WTC11 (cell line): Measurements from ENCODE around the gene C10orf95. TPM values are rescaled to one million over a fixed set of nuclear protein-coding genes. Genes with fewer than 3 reads are reported as not detected.

Experiments used
- ATAC-seq: fragments of 200-7000 bp; cut with Tn5 transposase; 2 replicates; pipeline ENCODE4 v1.10.0; 2021; ENCODE audit warnings: mild to moderate bottlenecking, moderate library complexity
- CTCF ChIA-PET: fragments of 300-600 bp; sonication (Branson Sonifier 250); formaldehyde crosslinking; loops from one replicate; lab custom pipeline; 2021; ENCODE audit warnings: antibody characterized with exemption; lab: Charles Lee
- POLR2A ChIA-PET: fragments of 350-600 bp; sonication (Branson Sonifier 250); formaldehyde crosslinking; loops from one replicate; lab custom pipeline; 2021; ENCODE audit warnings: antibody characterized with exemption; lab: Charles Lee
- DNase-seq: peaks from one replicate; pipeline ENCODE4 v3.0.0; 2021; ENCODE audit warnings: low spot score
- H3K27ac Mint-ChIP-seq: 2 replicates; pipeline ENCODE4 v1.8.0; 2021; ENCODE audit warnings: mixed read lengths
- H3K27me3 Mint-ChIP-seq: 2 replicates; pipeline ENCODE4 v1.8.0; 2021; ENCODE audit warnings: low read depth, mild to moderate bottlenecking, moderate library complexity, mixed read lengths
- H3K36me3 Mint-ChIP-seq: 2 replicates; pipeline ENCODE4 v1.8.0; 2021; ENCODE audit warnings: mixed read lengths
- H3K4me1 Mint-ChIP-seq: 2 replicates; pipeline ENCODE4 v1.8.0; 2022; ENCODE audit warnings: mixed read lengths
- H3K4me3 Mint-ChIP-seq: 2 replicates; pipeline ENCODE4 v1.8.0; 2021; ENCODE audit warnings: mild to moderate bottlenecking, moderate library complexity, mixed read lengths
- H3K9me3 Mint-ChIP-seq: 2 replicates; pipeline ENCODE4 v1.8.0; 2021; ENCODE audit warnings: mixed read lengths
- AFF4 ChIP-seq: sonication (generic); formaldehyde crosslinking; IDR thresholded peaks from 2 replicates; pipeline ENCODE4 v1.8.1; 2023; ENCODE audit warnings: mild to moderate bottlenecking, missing genetic modification reagents, borderline replicate concordance
- ARID4B ChIP-seq: sonication (generic); formaldehyde crosslinking; IDR thresholded peaks from 2 replicates; pipeline ENCODE4 v1.8.0; 2023; ENCODE audit warnings: missing genetic modification reagents, mild to moderate bottlenecking, borderline replicate concordance
- ESRRA ChIP-seq: sonication (generic); formaldehyde crosslinking; IDR thresholded peaks from 2 replicates; pipeline ENCODE4 v1.8.1; 2022; ENCODE audit warnings: mild to moderate bottlenecking, missing genetic modification reagents, borderline replicate concordance
- ETV6 ChIP-seq: sonication (generic); formaldehyde crosslinking; IDR thresholded peaks from 2 replicates; pipeline ENCODE4 v1.8.1; 2022; ENCODE audit warnings: mild to moderate bottlenecking, missing genetic modification reagents
- MLX ChIP-seq: sonication (generic); formaldehyde crosslinking; IDR thresholded peaks from 2 replicates; pipeline ENCODE4 v1.8.1; 2023; ENCODE audit warnings: mild to moderate bottlenecking, missing genetic modification reagents, moderate library complexity
- NFATC4 ChIP-seq: fragments of 250-450 bp; sonication (Bioruptor Pico); IDR thresholded peaks from 2 replicates; pipeline ENCODE4 v1.9.0; 2021; ENCODE audit warnings: mild to moderate bottlenecking
- NR2C2 ChIP-seq: sonication (generic); formaldehyde crosslinking; IDR thresholded peaks from 2 replicates; pipeline ENCODE4 v1.8.0; 2022; ENCODE audit warnings: mild to moderate bottlenecking, missing genetic modification reagents
- NR3C1 ChIP-seq: sonication (generic); formaldehyde crosslinking; conservative IDR thresholded peaks from 2 replicates; pipeline ENCODE4 v1.8.1; 2023; ENCODE audit warnings: low read depth, mild to moderate bottlenecking, missing genetic modification reagents
- RELA ChIP-seq: sonication (generic); formaldehyde crosslinking; IDR thresholded peaks from 2 replicates; pipeline ENCODE4 v1.8.1; 2022; ENCODE audit warnings: missing genetic modification reagents, mild to moderate bottlenecking, borderline replicate concordance
- RORB ChIP-seq: fragments of 250-450 bp; sonication (Bioruptor Pico); IDR thresholded peaks from 2 replicates; pipeline ENCODE4 v1.9.0; 2021; ENCODE audit warnings: mild to moderate bottlenecking
- SOX15 ChIP-seq: fragments of 250-450 bp; sonication (Bioruptor Pico); IDR thresholded peaks from 2 replicates; pipeline ENCODE4 v1.9.0; 2021; ENCODE audit warnings: mild to moderate bottlenecking
- SP1 ChIP-seq: sonication (generic); formaldehyde crosslinking; conservative IDR thresholded peaks from 2 replicates; pipeline ENCODE4 v1.8.1; 2022; ENCODE audit warnings: missing genetic modification reagents
- TEAD1 ChIP-seq: sonication (generic); formaldehyde crosslinking; IDR thresholded peaks from 2 replicates; pipeline ENCODE4 v1.8.0; 2022; ENCODE audit warnings: mild to moderate bottlenecking, missing genetic modification reagents
- TEAD4 ChIP-seq: sonication (generic); formaldehyde crosslinking; IDR thresholded peaks from 2 replicates; pipeline ENCODE4 v1.8.0; 2022; ENCODE audit warnings: mild to moderate bottlenecking, missing genetic modification reagents
- USF1 ChIP-seq: sonication (generic); formaldehyde crosslinking; IDR thresholded peaks from 2 replicates; pipeline ENCODE4 v1.8.0; 2022; ENCODE audit warnings: mild to moderate bottlenecking, missing genetic modification reagents
- ZNF121 ChIP-seq: sonication (generic); formaldehyde crosslinking; IDR thresholded peaks from 2 replicates; pipeline ENCODE4 v1.8.0; 2023; ENCODE audit warnings: missing genetic modification reagents
- ZNF317 ChIP-seq: sonication (generic); formaldehyde crosslinking; IDR thresholded peaks from 2 replicates; pipeline ENCODE4 v1.8.1; 2023; ENCODE audit warnings: low read depth, mild to moderate bottlenecking, moderate library complexity, missing genetic modification reagents, borderline replicate concordance
- ZNF671 ChIP-seq: fragments of 250-450 bp; sonication (Bioruptor Pico); IDR thresholded peaks from 2 replicates; pipeline ENCODE4 v1.8.0; 2021; ENCODE audit warnings: mild to moderate bottlenecking
- total RNA-seq: library from RNA; stranded (reverse); gene quantifications from 3 replicates; pipeline ENCODE4 v1.2.3, GENCODE V29; 2021
- TF ChIP-seq, protein P1 (sequence below): sonication (generic); formaldehyde crosslinking; IDR thresholded peaks from 2 replicates; pipeline ENCODE4 v1.8.0; 2023; ENCODE audit warnings: missing genetic modification reagents
- TF ChIP-seq, protein P2 (sequence below): sonication (generic); formaldehyde crosslinking; IDR thresholded peaks from 2 replicates; pipeline ENCODE4 v1.8.1; 2022; ENCODE audit warnings: missing genetic modification reagents, borderline replicate concordance

Gene C10orf95
- total RNA-seq, 1 experiment from 2014 or later = 0.96 TPM

GRCh38 chr10:102467318-102467717 lies 16.0 kb upstream of the C10orf95 start:
- H3K4me3 Mint-ChIP-seq = no peak overlapping the region
- peak overlapping the region; percentile 68 for H3K27ac Mint-ChIP-seq
- H3K4me1 Mint-ChIP-seq = peaks cover 23% of the 10 kb centered on the region
- POLR2A ChIA-PET = no interaction called here
- ATAC-seq = no peak
- TF ChIP-seq NR2C2 (CRISPR knock-in tag) (no peak), TEAD1 (CRISPR knock-in tag) (no peak), ZNF121 (no peak), ZNF317 (CRISPR knock-in tag) (no peak), RORB (CRISPR knock-in tag) (no peak), RELA (CRISPR knock-in tag) (no peak), USF1 (no peak), ARID4B (CRISPR knock-in tag) (no peak)
- TF ChIP-seq, protein P1, sequence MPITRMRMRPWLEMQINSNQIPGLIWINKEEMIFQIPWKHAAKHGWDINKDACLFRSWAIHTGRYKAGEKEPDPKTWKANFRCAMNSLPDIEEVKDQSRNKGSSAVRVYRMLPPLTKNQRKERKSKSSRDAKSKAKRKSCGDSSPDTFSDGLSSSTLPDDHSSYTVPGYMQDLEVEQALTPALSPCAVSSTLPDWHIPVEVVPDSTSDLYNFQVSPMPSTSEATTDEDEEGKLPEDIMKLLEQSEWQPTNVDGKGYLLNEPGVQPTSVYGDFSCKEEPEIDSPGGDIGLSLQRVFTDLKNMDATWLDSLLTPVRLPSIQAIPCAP = no peak
- CTCF ChIA-PET = interaction anchor here (0.6 to 1.4 kb wide), 2 partner anchors 10 to 16 kb away, joined by 3 read pairs; partner anchors contain the start of gene C10orf95
- DNase-seq = no peak
- no peaks in the 10 kb centered on the region for H3K9me3 Mint-ChIP-seq
- H3K36me3 Mint-ChIP-seq = peaks cover 6% of the 10 kb centered on the region; the same call in 1 of the 2 replicates
- H3K27me3 Mint-ChIP-seq = no peaks in the 10 kb centered on the region

GRCh38 chr10:102465466-102465865 lies 14.1 kb upstream of the C10orf95 start:
- ATAC-seq = no peak
- Mint-ChIP-seq H3K9me3 (no peaks in the 10 kb centered on the region), H3K27ac (no peak overlapping the region), H3K36me3 (peaks cover 6% of the 10 kb centered on the region; the same call in 1 of the 2 replicates), H3K4me3 (no peak overlapping the region), H3K27me3 (peaks cover 2% of the 10 kb centered on the region; the same call in 1 of the 2 replicates), H3K4me1 (peaks cover 34% of the 10 kb centered on the region)
- ChIA-PET CTCF (interaction anchor here (1.0 to 1.1 kb wide), 2 partner anchors 13 to 15 kb away, joined by 3 read pairs; no protein-coding TSS in a partner anchor), POLR2A (interaction anchor here (0.5 kb wide), 1 partner anchor 179 kb away, joined by 3 read pairs; no protein-coding TSS in a partner anchor)
- DNase-seq = no peak
- TF ChIP-seq, protein P2, sequence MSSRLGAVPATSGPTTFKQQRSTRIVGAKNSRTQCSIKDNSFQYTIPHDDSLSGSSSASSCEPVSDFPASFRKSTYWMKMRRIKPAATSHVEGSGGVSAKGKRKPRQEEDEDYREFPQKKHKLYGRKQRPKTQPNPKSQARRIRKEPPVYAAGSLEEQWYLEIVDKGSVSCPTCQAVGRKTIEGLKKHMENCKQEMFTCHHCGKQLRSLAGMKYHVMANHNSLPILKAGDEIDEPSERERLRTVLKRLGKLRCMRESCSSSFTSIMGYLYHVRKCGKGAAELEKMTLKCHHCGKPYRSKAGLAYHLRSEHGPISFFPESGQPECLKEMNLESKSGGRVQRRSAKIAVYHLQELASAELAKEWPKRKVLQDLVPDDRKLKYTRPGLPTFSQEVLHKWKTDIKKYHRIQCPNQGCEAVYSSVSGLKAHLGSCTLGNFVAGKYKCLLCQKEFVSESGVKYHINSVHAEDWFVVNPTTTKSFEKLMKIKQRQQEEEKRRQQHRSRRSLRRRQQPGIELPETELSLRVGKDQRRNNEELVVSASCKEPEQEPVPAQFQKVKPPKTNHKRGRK = no peak
- TF ChIP-seq NR3C1 (CRISPR knock-in tag) (no peak), TEAD4 (CRISPR knock-in tag) (no peak), MLX (CRISPR knock-in tag) (no peak), TEAD1 (CRISPR knock-in tag) (no peak), ETV6 (CRISPR knock-in tag) (no peak), AFF4 (no peak), SP1 (no peak), ZNF671 (CRISPR knock-in tag) (no peak), SOX15 (CRISPR knock-in tag) (no peak), ESRRA (no peak), NFATC4 (CRISPR knock-in tag) (no peak)
- TF ChIP-seq, protein P1 = no peak
